Astrocyte (in vitro differentiated cells and primary cell): ENCODE data around the gene RPS5. TPM values are rescaled to one million over a fixed set of nuclear protein-coding genes. Genes with fewer than 3 reads are reported as not detected.

Source experiments
- DNase-seq: peaks from one replicate; pipeline ENCODE4 v3.0.0-alpha.2; 2010; ENCODE audit warnings: low read depth
- FAIRE-seq: peaks from 2 replicates; lab custom pipeline; 2011; peaks lifted over from hg19 to GRCh38; lab: Jason Lieb, UNC
- H2AFZ ChIP-seq: 2 replicates; pipeline ENCODE4 v1.6.0; 2012; ENCODE audit warnings: low read depth, low read length, inconsistent platforms
- H3K27ac ChIP-seq: 2 replicates; pipeline ENCODE4 v1.5.1; 2011; ENCODE audit warnings: low read depth, low read length, inconsistent platforms
- H3K27me3 ChIP-seq: 2 replicates; pipeline ENCODE4 v1.6.0; 2011; ENCODE audit warnings: low read length, inconsistent platforms; ENCODE audit not compliant: insufficient read depth
- H3K36me3 ChIP-seq: 2 replicates; pipeline ENCODE4 v1.5.1; 2011; ENCODE audit warnings: low read length, inconsistent platforms; ENCODE audit not compliant: insufficient read depth
- H3K4me1 ChIP-seq: 2 replicates; pipeline ENCODE4 v1.5.1; 2011; ENCODE audit warnings: low read length, inconsistent platforms; ENCODE audit not compliant: insufficient read depth
- H3K4me2 ChIP-seq: 2 replicates; pipeline ENCODE4 v1.6.0; 2012; ENCODE audit warnings: low read length, inconsistent platforms
- H3K4me3 ChIP-seq: 2 replicates; pipeline ENCODE4 v1.5.1; 2011; ENCODE audit warnings: low read depth, mild to moderate bottlenecking, low read length, inconsistent platforms; ENCODE audit not compliant: insufficient read depth
- H3K79me2 ChIP-seq: 2 replicates; pipeline ENCODE4 v1.6.0; 2012; ENCODE audit warnings: mild to moderate bottlenecking, low read length, inconsistent platforms; ENCODE audit not compliant: insufficient read depth
- H3K9ac ChIP-seq: 2 replicates; pipeline ENCODE4 v1.6.0; 2012; ENCODE audit warnings: mild to moderate bottlenecking, low read length, inconsistent platforms
- H3K9me3 ChIP-seq: 2 replicates; pipeline ENCODE4 v1.5.1; 2012; ENCODE audit warnings: low read depth, mild to moderate bottlenecking, low read length, inconsistent platforms; ENCODE audit not compliant: insufficient read depth
- H4K20me1 ChIP-seq: 2 replicates; pipeline ENCODE4 v1.6.0; 2012; ENCODE audit warnings: low read length, inconsistent platforms; ENCODE audit not compliant: insufficient read depth
- H3K27ac Mint-ChIP-seq: one replicate; pipeline ENCODE4 v1.8.0; 2021; ENCODE audit warnings: mild to moderate bottlenecking, mixed read lengths; ENCODE audit not compliant: unreplicated experiment
- H3K27me3 Mint-ChIP-seq: one replicate; pipeline ENCODE4 v1.8.0; 2021; ENCODE audit warnings: low read depth, mixed read lengths; ENCODE audit not compliant: unreplicated experiment
- H3K36me3 Mint-ChIP-seq: one replicate; pipeline ENCODE4 v1.8.0; 2021; ENCODE audit warnings: low read depth, mixed read lengths; ENCODE audit not compliant: unreplicated experiment
- H3K4me1 Mint-ChIP-seq: one replicate; pipeline ENCODE4 v1.8.0; 2021; ENCODE audit warnings: low read depth, mixed read lengths; ENCODE audit not compliant: unreplicated experiment
- H3K4me3 Mint-ChIP-seq: one replicate; pipeline ENCODE4 v1.8.0; 2021; ENCODE audit warnings: mild to moderate bottlenecking, moderate library complexity, mixed read lengths; ENCODE audit not compliant: unreplicated experiment
- H3K9me3 Mint-ChIP-seq: one replicate; pipeline ENCODE4 v1.8.0; 2021; ENCODE audit warnings: mild to moderate bottlenecking, mixed read lengths; ENCODE audit not compliant: unreplicated experiment
- CTCF ChIP-seq: IDR thresholded peaks from 2 replicates; pipeline ENCODE4 v1.5.1; 2011; ENCODE audit warnings: low read depth, mild to moderate bottlenecking, inconsistent platforms, low read length, moderate library complexity; ENCODE audit not compliant: insufficient read depth
- EZH2 ChIP-seq: IDR thresholded peaks from 2 replicates; pipeline ENCODE4 v1.6.1; 2012; ENCODE audit warnings: mild to moderate bottlenecking, low read length, inconsistent platforms; ENCODE audit not compliant: insufficient read depth
- total RNA-seq: library from RNA; stranded (reverse); gene quantifications from 2 replicates; pipeline ENCODE4 v1.2.1, GENCODE V29; 2021

The RPS5 gene
- total RNA-seq, 1 donor from 2014 or later, result 891 TPM

GRCh38 chr19:58392945-58393724 is 6.1 kb downstream of the RPS5 start:
- Mint-ChIP-seq H3K36me3 (peaks cover 27% of the 10 kb centered on the region), H3K4me1 (peaks cover 13% of the 10 kb centered on the region), H3K4me3 (no peak overlapping the region), H3K9me3 (no peaks in the 10 kb centered on the region), H3K27ac (no peak overlapping the region), H3K27me3 (no peaks in the 10 kb centered on the region)
- FAIRE-seq (no peak), DNase-seq (no peak)
- Histone ChIP-seq H3K27me3 (no peaks in the 10 kb centered on the region), H2AFZ (no peak overlapping the region), H3K4me3 (no peak overlapping the region), H4K20me1 (peaks cover 71% of the 10 kb centered on the region), H3K4me2 (no peak overlapping the region), H3K9ac (no peak overlapping the region), H3K9me3 (no peaks in the 10 kb centered on the region), H3K79me2 (peaks cover 43% of the 10 kb centered on the region), H3K4me1 (peaks cover 9% of the 10 kb centered on the region), H3K36me3 (peaks cover 35% of the 10 kb centered on the region), H3K27ac (no peak overlapping the region)
- TF ChIP-seq CTCF (no peak), EZH2 (no peak)

GRCh38 chr19:58393725-58394033 is 6.6 kb downstream of the RPS5 start:
- Mint-ChIP-seq H3K4me1 (peaks cover 10% of the 10 kb centered on the region), H3K27ac (no peak overlapping the region), H3K36me3 (peaks cover 27% of the 10 kb centered on the region), H3K27me3 (no peaks in the 10 kb centered on the region), H3K9me3 (no peaks in the 10 kb centered on the region), H3K4me3 (no peak overlapping the region)
- Histone ChIP-seq H3K4me1 (peaks cover 6% of the 10 kb centered on the region), H3K36me3 (peaks cover 32% of the 10 kb centered on the region), H3K4me2 (no peak overlapping the region), H3K9ac (no peak overlapping the region), H3K79me2 (peaks cover 38% of the 10 kb centered on the region), H3K9me3 (no peaks in the 10 kb centered on the region), H2AFZ (no peak overlapping the region), H3K27ac (no peak overlapping the region), H3K27me3 (no peaks in the 10 kb centered on the region), H3K4me3 (no peak overlapping the region), H4K20me1 (peaks cover 67% of the 10 kb centered on the region)
- DNase-seq (no peak), FAIRE-seq (no peak)
- TF ChIP-seq CTCF (no peak), EZH2 (no peak)

- H3K27me3 ChIP-seq, result no peaks in the 10 kb centered on the region
Measured at GRCh38 chr19:58394821-58395219, 7.8 kb downstream of the RPS5 start.

More at GRCh38 chr19:58394821-58395219, 7.8 kb downstream of the RPS5 start:
- Mint-ChIP-seq H3K36me3 (peaks cover 21% of the 10 kb centered on the region), H3K27me3 (no peaks in the 10 kb centered on the region), H3K9me3 (no peaks in the 10 kb centered on the region), H3K27ac (no peak overlapping the region), H3K4me3 (no peak overlapping the region), H3K4me1 (peaks cover 6% of the 10 kb centered on the region)
- peaks cover 6% of the 10 kb centered on the region for H3K4me1 ChIP-seq
- H3K36me3 ChIP-seq, result peaks cover 25% of the 10 kb centered on the region
- no peak overlapping the region for H3K27ac ChIP-seq
- TF ChIP-seq CTCF (no peak), EZH2 (no peak)
- FAIRE-seq (no peak), DNase-seq (no peak)
- peaks cover 28% of the 10 kb centered on the region for H3K79me2 ChIP-seq
- H3K4me2 ChIP-seq, result no peak overlapping the region
- no peak overlapping the region for H2AFZ ChIP-seq
- no peak overlapping the region for H3K9ac ChIP-seq
- no peak overlapping the region for H3K4me3 ChIP-seq
- no peaks in the 10 kb centered on the region for H3K9me3 ChIP-seq
- H4K20me1 ChIP-seq, result peaks cover 58% of the 10 kb centered on the region
